H9 (cell line): Measurements from ENCODE around the gene EPHB6. TPM values are rescaled to one million over a fixed set of nuclear protein-coding genes. Genes with fewer than 3 reads are reported as not detected.

Source experiments
- DNase-seq: peaks from one replicate; pipeline ENCODE4 v3.0.0-alpha.2; 2017
- H2AFZ ChIP-seq: one replicate; pipeline ENCODE4 v1.6.1; 2013; ENCODE audit warnings: mild to moderate bottlenecking, low read length, control low read depth, moderate library complexity
- H2AK5ac ChIP-seq: 2 replicates; pipeline ENCODE4 v1.6.1; 2013; ENCODE audit warnings: low read length, control low read depth, mixed read lengths; ENCODE audit not compliant: insufficient read length
- H2BK120ac ChIP-seq: one replicate; pipeline ENCODE4 v1.6.1; 2013; ENCODE audit warnings: low read depth, mild to moderate bottlenecking, low read length, control low read depth, inconsistent platforms; ENCODE audit not compliant: poor library complexity, severe bottlenecking
- H2BK12ac ChIP-seq: 2 replicates; pipeline ENCODE4 v1.6.1; 2013; ENCODE audit warnings: low read length, control low read depth, mixed read lengths, low read depth; ENCODE audit not compliant: insufficient read length
- H2BK15ac ChIP-seq: 2 replicates; pipeline ENCODE4 v1.6.1; 2013; ENCODE audit warnings: low read depth, low read length, control low read depth
- H2BK20ac ChIP-seq: one replicate; pipeline ENCODE4 v1.6.1; 2013; ENCODE audit warnings: low read depth, mild to moderate bottlenecking, low read length, control low read depth, inconsistent platforms; ENCODE audit not compliant: poor library complexity, severe bottlenecking
- H2BK5ac ChIP-seq: 2 replicates; pipeline ENCODE4 v1.6.1; 2013; ENCODE audit warnings: low read length, control low read depth, mixed read lengths; ENCODE audit not compliant: insufficient read length
- H3K14ac ChIP-seq: 2 replicates; pipeline ENCODE4 v1.6.1; 2013; ENCODE audit warnings: low read length, control low read depth; ENCODE audit not compliant: insufficient read depth
- H3K18ac ChIP-seq: 2 replicates; pipeline ENCODE4 v1.6.1; 2013; ENCODE audit warnings: low read depth, mild to moderate bottlenecking, mixed read lengths, low read length, control low read depth; ENCODE audit not compliant: insufficient read length
- H3K23ac ChIP-seq: 2 replicates; pipeline ENCODE4 v1.6.1; 2013; ENCODE audit warnings: low read length, control low read depth, mixed read lengths, low read depth; ENCODE audit not compliant: insufficient read length
- H3K23me2 ChIP-seq: 2 replicates; pipeline ENCODE4 v1.6.1; 2013; ENCODE audit warnings: low read depth, mild to moderate bottlenecking, mixed read lengths, low read length, control low read depth; ENCODE audit not compliant: insufficient read length, poor library complexity, severe bottlenecking
- H3K27ac ChIP-seq: 2 replicates; pipeline ENCODE4 v1.5.1; 2013; ENCODE audit warnings: low read length, control low read depth, mixed read lengths, low read depth; ENCODE audit not compliant: insufficient read length
- H3K27me3 ChIP-seq: 2 replicates; pipeline ENCODE4 v1.6.1; 2013; ENCODE audit warnings: low read length, control low read depth, inconsistent platforms; ENCODE audit not compliant: insufficient read depth
- H3K4ac ChIP-seq: 2 replicates; pipeline ENCODE4 v1.6.1; 2013; ENCODE audit warnings: low read depth, mild to moderate bottlenecking, control low read depth, inconsistent platforms, low read length, moderate library complexity
- H3K4me1 ChIP-seq: 2 replicates; pipeline ENCODE4 v1.6.1; 2013; ENCODE audit warnings: low read length, control low read depth, inconsistent platforms; ENCODE audit not compliant: insufficient read depth
- H3K4me2 ChIP-seq: 2 replicates; pipeline ENCODE4 v1.6.1; 2013; ENCODE audit warnings: low read length, control low read depth, mixed read lengths; ENCODE audit not compliant: insufficient read length, insufficient read depth
- H3K56ac ChIP-seq: 2 replicates; pipeline ENCODE4 v1.6.1; 2013; ENCODE audit warnings: low read depth, mild to moderate bottlenecking, mixed read lengths, low read length, control low read depth; ENCODE audit not compliant: insufficient read length
- H3K79me1 ChIP-seq: 2 replicates; pipeline ENCODE4 v1.6.1; 2013; ENCODE audit warnings: low read depth, mild to moderate bottlenecking, moderate library complexity, low read length, control low read depth, inconsistent platforms; ENCODE audit not compliant: insufficient read depth, poor library complexity, severe bottlenecking
- H3K79me2 ChIP-seq: 2 replicates; pipeline ENCODE4 v1.6.1; 2013; ENCODE audit warnings: low read length, control low read depth, inconsistent platforms; ENCODE audit not compliant: insufficient read depth
- H3K9ac ChIP-seq: 2 replicates; pipeline ENCODE4 v1.6.1; 2013; ENCODE audit warnings: low read length, control low read depth, mixed read lengths; ENCODE audit not compliant: insufficient read length; ENCODE audit errors: extremely low read depth
- H3K9me3 ChIP-seq: one replicate; pipeline ENCODE4 v1.6.1; 2013; ENCODE audit warnings: low read depth, low read length, inconsistent platforms; ENCODE audit not compliant: control insufficient read depth
- H3T11ph ChIP-seq: one replicate; pipeline ENCODE4 v1.6.1; 2013; ENCODE audit warnings: mild to moderate bottlenecking, low read length, control low read depth, inconsistent platforms
- H4K20me1 ChIP-seq: one replicate; pipeline ENCODE4 v1.6.1; 2013; ENCODE audit not compliant: control insufficient read depth, insufficient read length, insufficient read depth
- H4K5ac ChIP-seq: 2 replicates; pipeline ENCODE4 v1.6.1; 2013; ENCODE audit warnings: low read depth, mild to moderate bottlenecking, mixed read lengths, low read length, control low read depth; ENCODE audit not compliant: insufficient read length
- H4K8ac ChIP-seq: replicated peaks from 2 replicates; pipeline ENCODE4 v1.6.1; 2013; ENCODE audit warnings: low read length, control low read depth, mixed read lengths, low read depth; ENCODE audit not compliant: insufficient read length
- H4K91ac ChIP-seq: 2 replicates; pipeline ENCODE4 v1.6.1; 2013; ENCODE audit warnings: low read depth, mild to moderate bottlenecking, moderate library complexity, mixed read lengths, low read length, control low read depth; ENCODE audit not compliant: insufficient read length
- H3K27ac Mint-ChIP-seq, 3 experiments: 2 replicates in 2 of 3; 3 replicates in 1 of 3; pipeline ENCODE4 v1.8.0; 2020 to 2021; ENCODE audit warnings: mixed read lengths in 3 of 3, mild to moderate bottlenecking in 1 of 3, moderate library complexity in 1 of 3
- H3K27me3 Mint-ChIP-seq: 2 replicates; pipeline ENCODE4 v1.8.0; 2021; ENCODE audit warnings: low read depth, mild to moderate bottlenecking, moderate library complexity, mixed read lengths
- H3K36me3 Mint-ChIP-seq, 3 experiments: 2 replicates in 2 of 3; 3 replicates in 1 of 3; pipeline ENCODE4 v1.8.0; 2020 to 2021; ENCODE audit warnings: low read depth in 3 of 3, mixed read lengths in 3 of 3; ENCODE audit not compliant: insufficient read depth in 1 of 3
- H3K4me1 Mint-ChIP-seq, 2 experiments: 2 replicates each; pipeline ENCODE4 v1.8.0; 2020; ENCODE audit warnings: mixed read lengths in 2 of 2
- H3K4me3 Mint-ChIP-seq, 2 experiments: 2 replicates in 1 of 2; 3 replicates in 1 of 2; pipeline ENCODE4 v1.8.0; 2020 to 2021; ENCODE audit warnings: mild to moderate bottlenecking in 2 of 2, mixed read lengths in 2 of 2, moderate library complexity in 1 of 2
- H3K9me3 Mint-ChIP-seq, 2 experiments: 2 replicates in 1 of 2; 3 replicates in 1 of 2; pipeline ENCODE4 v1.8.0; 2020; ENCODE audit warnings: mild to moderate bottlenecking in 2 of 2, mixed read lengths in 2 of 2, moderate library complexity in 1 of 2
- WGBS: extraction: QIAGEN DNeasy Blood & Tissue Kit; methylation state at CpG from one replicate; pipeline ENCODE4 v1.1.7; 2013; ENCODE audit warnings: missing lambda C conversion rate, low lambda C conversion rate, mixed read lengths; ENCODE audit not compliant: insufficient read length; ENCODE audit errors: extremely low coverage; 5-methylcytosine and 5-hydroxymethylcytosine counted together
- total RNA-seq: library from RNA; stranded (reverse); gene quantifications from 2 replicates; pipeline ENCODE4 v1.2.1, GENCODE V29; 2021
- TF ChIP-seq, protein P1 (sequence below): fragments of 200-600 bp; sonication (generic); conservative IDR thresholded peaks from 3 replicates; pipeline ENCODE4 v1.8.0; 2021; ENCODE audit warnings: antibody characterized with exemption, mild to moderate bottlenecking

Gene EPHB6
- total RNA-seq, 1 experiment from 2014 or later: 9.7 TPM

GRCh38 chr7:142873871-142874270, 19.0 kb downstream of the EPHB6 start:
- H2AFZ ChIP-seq: no peak overlapping the region
- no peak overlapping the region for H2BK15ac ChIP-seq
- H3K23ac ChIP-seq: no peak overlapping the region
- no peak overlapping the region for H4K8ac ChIP-seq
- no peak overlapping the region for H3K56ac ChIP-seq
- H3K9me3 Mint-ChIP-seq: peaks cover 0 to 9% of the 10 kb centered on the region in 2 experiments; a peak in 2 of 5 replicates
- H3K9me3 ChIP-seq: no peaks in the 10 kb centered on the region
- peaks cover 0 to 22% (median 11%) of the 10 kb centered on the region in 3 experiments; a peak in 5 of 7 replicates for H3K36me3 Mint-ChIP-seq
- H3K79me2 ChIP-seq: no peaks in the 10 kb centered on the region
- no peaks in the 10 kb centered on the region for H3K4me1 Mint-ChIP-seq
- H3K23me2 ChIP-seq: no peaks in the 10 kb centered on the region
- no peak overlapping the region for H2BK5ac ChIP-seq
- no peaks in the 10 kb centered on the region for H3K79me1 ChIP-seq
- no peaks in the 10 kb centered on the region for H4K20me1 ChIP-seq
- H2BK12ac ChIP-seq: no peak overlapping the region
- DNase-seq: no peak
- no peak overlapping the region for H3K9ac ChIP-seq
- H3K27me3 ChIP-seq: no peaks in the 10 kb centered on the region
- H3K14ac ChIP-seq: no peak overlapping the region
- H3K27me3 Mint-ChIP-seq: peaks cover 5% of the 10 kb centered on the region
- no peak overlapping the region for H3K4ac ChIP-seq
- no peak overlapping the region for H3K4me3 Mint-ChIP-seq
- no peak overlapping the region for H2BK120ac ChIP-seq
- H2AK5ac ChIP-seq: no peak overlapping the region
- H3K18ac ChIP-seq: no peak overlapping the region
- H4K5ac ChIP-seq: no peak overlapping the region
- no CpG with 5 or more reads among the region's 5 CpGs for WGBS
- TF ChIP-seq, protein P1, sequence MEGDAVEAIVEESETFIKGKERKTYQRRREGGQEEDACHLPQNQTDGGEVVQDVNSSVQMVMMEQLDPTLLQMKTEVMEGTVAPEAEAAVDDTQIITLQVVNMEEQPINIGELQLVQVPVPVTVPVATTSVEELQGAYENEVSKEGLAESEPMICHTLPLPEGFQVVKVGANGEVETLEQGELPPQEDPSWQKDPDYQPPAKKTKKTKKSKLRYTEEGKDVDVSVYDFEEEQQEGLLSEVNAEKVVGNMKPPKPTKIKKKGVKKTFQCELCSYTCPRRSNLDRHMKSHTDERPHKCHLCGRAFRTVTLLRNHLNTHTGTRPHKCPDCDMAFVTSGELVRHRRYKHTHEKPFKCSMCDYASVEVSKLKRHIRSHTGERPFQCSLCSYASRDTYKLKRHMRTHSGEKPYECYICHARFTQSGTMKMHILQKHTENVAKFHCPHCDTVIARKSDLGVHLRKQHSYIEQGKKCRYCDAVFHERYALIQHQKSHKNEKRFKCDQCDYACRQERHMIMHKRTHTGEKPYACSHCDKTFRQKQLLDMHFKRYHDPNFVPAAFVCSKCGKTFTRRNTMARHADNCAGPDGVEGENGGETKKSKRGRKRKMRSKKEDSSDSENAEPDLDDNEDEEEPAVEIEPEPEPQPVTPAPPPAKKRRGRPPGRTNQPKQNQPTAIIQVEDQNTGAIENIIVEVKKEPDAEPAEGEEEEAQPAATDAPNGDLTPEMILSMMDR: no peak
- no peak overlapping the region for H4K91ac ChIP-seq
- no peak overlapping the region for H3T11ph ChIP-seq
- H3K4me1 ChIP-seq: no peaks in the 10 kb centered on the region
- no peak overlapping the region for H2BK20ac ChIP-seq
- H3K27ac Mint-ChIP-seq: no peak overlapping the region
- H3K4me2 ChIP-seq: no peak overlapping the region
- no peak overlapping the region for H3K27ac ChIP-seq
